HL-60 (cell line): Measurements from ENCODE around the gene LAP3.

Experiments
- DNase-seq, 2 experiments: peaks; one replicate each; pipeline ENCODE4 v3.0.0-alpha.2; 2010 to 2020; ENCODE audit warnings: low read depth in 1 of 2, low spot score in 1 of 2
- H3K27ac ChIP-seq: fragments of 250-450 bp; sonication (Bioruptor Pico); replicated peaks from 2 replicates; pipeline ENCODE4 v1.5.1; 2020; ENCODE audit warnings: mild to moderate bottlenecking, moderate library complexity
- H3K27me3 ChIP-seq: fragments of 250-450 bp; sonication (Bioruptor Pico); 2 replicates; pipeline ENCODE4 v1.5.1; 2021; ENCODE audit warnings: mild to moderate bottlenecking, moderate library complexity; ENCODE audit not compliant: insufficient read depth, poor library complexity, severe bottlenecking
- H3K4me3 ChIP-seq: replicated peaks from 2 replicates; pipeline ENCODE4 v1.5.1; 2011; ENCODE audit warnings: mild to moderate bottlenecking, control low read depth, low read length; ENCODE audit not compliant: insufficient read depth
- CTCF ChIP-seq: IDR thresholded peaks from one replicate; pipeline ENCODE4 v1.5.1; 2011; ENCODE audit warnings: low read length, control low read depth, inconsistent platforms; ENCODE audit not compliant: insufficient read depth
- GABPA ChIP-seq: IDR thresholded peaks from 2 replicates; pipeline ENCODE4 v1.6.1; 2012; ENCODE audit warnings: low read depth
- POLR2AphosphoS5 ChIP-seq: IDR thresholded peaks from 2 replicates; pipeline ENCODE4 v1.6.1; 2012; ENCODE audit warnings: low read depth
- REST ChIP-seq: IDR thresholded peaks from 2 replicates; pipeline ENCODE4 v1.6.1; 2012; ENCODE audit warnings: low read depth; ENCODE audit not compliant: insufficient replicate concordance
- SPI1 ChIP-seq: IDR thresholded peaks from 2 replicates; pipeline ENCODE4 v1.6.1; 2012; ENCODE audit warnings: low read depth, mild to moderate bottlenecking, borderline replicate concordance

Gene LAP3

GRCh38 chr4:17616283-17616682, 39.3 kb downstream of the LAP3 start:
- H3K4me3 ChIP-seq, result peak overlapping the region; percentile 6; the same call in 1 of the 2 replicates
- H3K27ac ChIP-seq, result no peak overlapping the region
- no peak for DNase-seq
- no peaks in the 10 kb centered on the region for H3K27me3 ChIP-seq
- TF ChIP-seq REST (no peak), GABPA (no peak), SPI1 (no peak), CTCF (no peak), POLR2AphosphoS5 (no peak)

- H3K27me3 ChIP-seq, result no peaks in the 10 kb centered on the region
- H3K4me3 ChIP-seq, result no peak overlapping the region
- TF ChIP-seq POLR2AphosphoS5 (no peak), SPI1 (no peak)
- H3K27ac ChIP-seq, result no peak overlapping the region
- no peak for DNase-seq
Measured at GRCh38 chr4:17618926-17619325, 41.9 kb downstream of the LAP3 start.

GRCh38 chr4:17619416-17620105, 42.6 kb downstream of the LAP3 start:
- no peak for TF ChIP-seq CTCF
- TF ChIP-seq SPI1, result no peak
- no peak for TF ChIP-seq GABPA
- TF ChIP-seq POLR2AphosphoS5, result no peak
- TF ChIP-seq REST, result no peak
- Histone ChIP-seq H3K4me3 (no peak overlapping the region), H3K27ac (no peak overlapping the region)

GRCh38 chr4:17623451-17624001, 46.5 kb downstream of the LAP3 start:
- TF ChIP-seq CTCF, result no peak
- TF ChIP-seq REST, result no peak
- no peak for TF ChIP-seq SPI1
- TF ChIP-seq GABPA, result no peak
- TF ChIP-seq POLR2AphosphoS5, result no peak
- Histone ChIP-seq H3K4me3 (no peak overlapping the region), H3K27me3 (no peaks in the 10 kb centered on the region), H3K27ac (no peak overlapping the region)
- DNase-seq, result no peak

More at GRCh38 chr4:17619416-17620105, 42.6 kb downstream of the LAP3 start:
- DNase-seq, result no peak
- no peaks in the 10 kb centered on the region for H3K27me3 ChIP-seq
